Measurements from ENCODE around the gene CFAP61.

DNA sequence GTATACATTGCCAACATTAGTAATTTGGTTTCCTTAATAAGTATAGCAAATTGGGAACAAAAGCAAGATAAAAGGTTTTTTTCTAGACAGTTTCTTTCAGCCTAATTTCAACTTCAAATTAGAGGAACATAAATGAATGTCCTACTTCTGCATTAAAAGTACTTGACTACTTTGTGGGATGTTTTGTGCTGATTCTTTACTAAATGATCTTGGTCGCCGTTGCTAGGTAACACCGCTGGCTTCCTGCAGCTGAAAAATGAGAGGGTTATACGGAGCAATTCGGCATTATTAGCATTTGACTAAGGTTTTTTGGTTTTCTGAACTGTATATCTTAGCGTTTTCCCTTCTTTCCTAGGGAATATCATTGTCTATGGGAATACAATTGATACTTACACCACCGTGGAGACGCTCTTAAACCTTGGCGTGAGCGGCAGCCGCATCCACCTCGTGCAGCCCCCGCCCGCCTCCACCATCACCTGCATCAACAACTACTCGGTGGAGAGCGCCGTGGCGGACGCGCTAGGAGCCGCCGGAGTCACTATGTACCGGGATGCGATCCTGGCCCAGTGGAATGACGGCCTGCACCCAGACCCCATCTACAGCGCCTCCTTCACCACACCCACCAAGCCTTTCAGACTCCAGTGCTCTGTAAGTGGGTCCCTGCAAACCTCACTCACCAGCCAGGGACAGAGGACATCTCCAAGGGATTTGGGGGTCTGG, 224.6 kb downstream of the CFAP61 start:
- TF ChIP-seq U2AF1 (optimal IDR thresholded peaks at IDR 0.05; ENCODE audit: low read depth, low read length): no peak
- TF ChIP-seq ZBTB11 (CRISPR knock-in tag; IDR thresholded peaks at IDR 0.05): no peak
- no peak for TF ChIP-seq HCFC1 (IDR thresholded peaks at IDR 0.05; ENCODE audit: low read depth, low read length)
- no peak for TF ChIP-seq CBX3 (IDR thresholded peaks at IDR 0.05; ENCODE audit: borderline replicate concordance in 1 of 2, low read length in 2 of 2)
- no peak for TF ChIP-seq MXD1 (CRISPR knock-in tag; IDR thresholded peaks at IDR 0.05; ENCODE audit: borderline replicate concordance, poor library complexity, severe bottlenecking)
- TF ChIP-seq, protein P1, sequence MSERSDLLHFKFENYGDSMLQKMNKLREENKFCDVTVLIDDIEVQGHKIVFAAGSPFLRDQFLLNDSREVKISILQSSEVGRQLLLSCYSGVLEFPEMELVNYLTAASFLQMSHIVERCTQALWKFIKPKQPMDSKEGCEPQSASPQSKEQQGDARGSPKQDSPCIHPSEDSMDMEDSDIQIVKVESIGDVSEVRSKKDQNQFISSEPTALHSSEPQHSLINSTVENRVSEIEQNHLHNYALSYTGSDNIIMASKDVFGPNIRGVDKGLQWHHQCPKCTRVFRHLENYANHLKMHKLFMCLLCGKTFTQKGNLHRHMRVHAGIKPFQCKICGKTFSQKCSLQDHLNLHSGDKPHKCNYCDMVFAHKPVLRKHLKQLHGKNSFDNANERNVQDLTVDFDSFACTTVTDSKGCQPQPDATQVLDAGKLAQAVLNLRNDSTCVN (CRISPR knock-in tag; IDR thresholded peaks at IDR 0.05): no peak
- no peak for TF ChIP-seq CEBPB (tag; IDR thresholded peaks at IDR 0.05)
- no peak for TF ChIP-seq POU5F1 (IDR thresholded peaks at IDR 0.05; ENCODE audit: borderline replicate concordance, low read depth, low read length, partially characterized antibody)
- TF ChIP-seq POLR2A (conservative IDR thresholded peaks at IDR 0.05): no peak
